ENCODE measurements around the gene PCLAF. TPM values are rescaled to one million over a fixed set of nuclear protein-coding genes. Genes with fewer than 3 reads are reported as not detected.

Gene PCLAF
- total and polyA plus RNA-seq, 2 of the 13 experiments (the other 11 are each of a cell fraction or from before 2014, with no cell fraction given): 98.6 to 98.9 TPM

DNA sequence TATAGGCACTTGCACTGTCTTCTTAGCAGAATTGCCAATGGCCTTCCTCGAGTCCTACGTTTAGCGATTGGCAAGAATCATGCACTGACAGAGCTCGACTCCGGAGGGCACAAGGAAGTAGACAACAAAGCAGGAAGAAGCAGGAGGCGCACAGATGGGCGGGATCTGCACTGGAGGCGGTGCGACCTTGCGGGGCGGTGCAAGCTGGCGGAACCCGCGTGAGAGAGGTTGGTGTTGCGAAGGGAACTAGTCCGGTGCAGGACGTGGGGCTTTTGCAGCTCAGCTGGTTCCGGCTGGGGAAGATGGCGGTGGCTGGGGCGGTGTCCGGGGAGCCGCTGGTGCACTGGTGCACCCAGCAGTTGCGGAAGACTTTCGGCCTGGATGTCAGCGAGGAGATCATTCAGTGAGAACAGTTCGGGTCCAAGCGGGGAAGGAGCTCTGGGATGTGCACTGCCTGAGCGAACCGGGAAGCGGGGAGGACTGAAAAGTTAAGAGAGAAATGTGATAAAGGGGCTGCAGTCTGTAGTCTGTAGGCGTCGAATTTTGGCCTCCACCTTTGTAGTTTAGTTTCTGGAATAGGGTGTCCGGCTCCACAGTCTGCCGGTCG lies 6.4 kb upstream of the PCLAF start, which contains the start of gene TRIP4 (continued):
- TF ChIP-seq ZNF574 (CRISPR knock-in tag; IDR thresholded peaks at IDR 0.05) (peak; percentile 98), ZNF563 (CRISPR knock-in tag; IDR thresholded peaks at IDR 0.05) (peak; percentile 73; the same call in 1 of the 2 replicates), ZNF296 (CRISPR knock-in tag; conservative IDR thresholded peaks at IDR 0.05) (peak; percentile 84; the same call in 1 of the 2 replicates), HMG20A (CRISPR knock-in tag; IDR thresholded peaks at IDR 0.05; ENCODE audit: borderline replicate concordance) (peak; percentile 66; the same call in 1 of the 2 replicates), NFRKB (IDR thresholded peaks at IDR 0.05) (peak; percentile 87), RARG (CRISPR knock-in tag; IDR thresholded peaks at IDR 0.05; ENCODE audit: low read depth) (no peak; the same call in 1 of the 2 replicates), YY1 (IDR thresholded peaks at IDR 0.05; ENCODE audit: insufficient read depth, insufficient replicate concordance, low read depth, low read length) (peak; percentile 96), KDM5A (IDR thresholded peaks at IDR 0.05; ENCODE audit: borderline replicate concordance, low read length) (peak; percentile 99), ZNF768 (CRISPR knock-in tag; IDR thresholded peaks at IDR 0.05) (peak; percentile 89), ZKSCAN5 (CRISPR knock-in tag; IDR thresholded peaks at IDR 0.05) (peak; percentile 68; the same call in 1 of the 2 replicates), ARNT2 (CRISPR knock-in tag; IDR thresholded peaks at IDR 0.05; ENCODE audit: low read depth) (peak; percentile 95), BHLHE40 (IDR thresholded peaks at IDR 0.05; ENCODE audit: low read length) (peak; percentile 52; the same call in 1 of the 2 replicates), ZNF619 (CRISPR knock-in tag; IDR thresholded peaks at IDR 0.05) (peak; percentile 99), ZNF792 (CRISPR knock-in tag; IDR thresholded peaks at IDR 0.05) (peak; percentile 98), MIER3 (CRISPR knock-in tag; IDR thresholded peaks at IDR 0.05; ENCODE audit: borderline replicate concordance) (peak; percentile 100), ZNF496 (CRISPR knock-in tag; IDR thresholded peaks at IDR 0.05; ENCODE audit: insufficient replicate concordance) (no peak), ZNF414 (CRISPR knock-in tag; IDR thresholded peaks at IDR 0.05) (peak; percentile 94)
- TF ChIP-seq, protein P1, sequence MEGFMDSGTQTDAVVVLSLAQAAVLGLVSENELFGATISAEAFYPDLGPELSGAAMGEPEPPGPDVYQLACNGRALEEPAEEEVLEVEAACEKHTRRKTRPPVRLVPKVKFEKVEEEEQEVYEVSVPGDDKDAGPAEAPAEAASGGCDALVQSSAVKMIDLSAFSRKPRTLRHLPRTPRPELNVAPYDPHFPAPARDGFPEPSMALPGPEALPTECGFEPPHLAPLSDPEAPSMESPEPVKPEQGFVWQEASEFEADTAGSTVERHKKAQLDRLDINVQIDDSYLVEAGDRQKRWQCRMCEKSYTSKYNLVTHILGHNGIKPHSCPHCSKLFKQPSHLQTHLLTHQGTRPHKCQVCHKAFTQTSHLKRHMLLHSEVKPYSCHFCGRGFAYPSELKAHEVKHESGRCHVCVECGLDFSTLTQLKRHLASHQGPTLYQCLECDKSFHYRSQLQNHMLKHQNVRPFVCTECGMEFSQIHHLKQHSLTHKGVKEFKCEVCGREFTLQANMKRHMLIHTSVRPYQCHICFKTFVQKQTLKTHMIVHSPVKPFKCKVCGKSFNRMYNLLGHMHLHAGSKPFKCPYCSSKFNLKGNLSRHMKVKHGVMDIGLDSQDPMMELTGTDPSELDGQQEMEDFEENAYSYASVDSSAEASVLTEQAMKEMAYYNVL (CRISPR knock-in tag; IDR thresholded peaks at IDR 0.05; ENCODE audit: borderline replicate concordance): peak; percentile 90
- TF ChIP-seq, protein P2, sequence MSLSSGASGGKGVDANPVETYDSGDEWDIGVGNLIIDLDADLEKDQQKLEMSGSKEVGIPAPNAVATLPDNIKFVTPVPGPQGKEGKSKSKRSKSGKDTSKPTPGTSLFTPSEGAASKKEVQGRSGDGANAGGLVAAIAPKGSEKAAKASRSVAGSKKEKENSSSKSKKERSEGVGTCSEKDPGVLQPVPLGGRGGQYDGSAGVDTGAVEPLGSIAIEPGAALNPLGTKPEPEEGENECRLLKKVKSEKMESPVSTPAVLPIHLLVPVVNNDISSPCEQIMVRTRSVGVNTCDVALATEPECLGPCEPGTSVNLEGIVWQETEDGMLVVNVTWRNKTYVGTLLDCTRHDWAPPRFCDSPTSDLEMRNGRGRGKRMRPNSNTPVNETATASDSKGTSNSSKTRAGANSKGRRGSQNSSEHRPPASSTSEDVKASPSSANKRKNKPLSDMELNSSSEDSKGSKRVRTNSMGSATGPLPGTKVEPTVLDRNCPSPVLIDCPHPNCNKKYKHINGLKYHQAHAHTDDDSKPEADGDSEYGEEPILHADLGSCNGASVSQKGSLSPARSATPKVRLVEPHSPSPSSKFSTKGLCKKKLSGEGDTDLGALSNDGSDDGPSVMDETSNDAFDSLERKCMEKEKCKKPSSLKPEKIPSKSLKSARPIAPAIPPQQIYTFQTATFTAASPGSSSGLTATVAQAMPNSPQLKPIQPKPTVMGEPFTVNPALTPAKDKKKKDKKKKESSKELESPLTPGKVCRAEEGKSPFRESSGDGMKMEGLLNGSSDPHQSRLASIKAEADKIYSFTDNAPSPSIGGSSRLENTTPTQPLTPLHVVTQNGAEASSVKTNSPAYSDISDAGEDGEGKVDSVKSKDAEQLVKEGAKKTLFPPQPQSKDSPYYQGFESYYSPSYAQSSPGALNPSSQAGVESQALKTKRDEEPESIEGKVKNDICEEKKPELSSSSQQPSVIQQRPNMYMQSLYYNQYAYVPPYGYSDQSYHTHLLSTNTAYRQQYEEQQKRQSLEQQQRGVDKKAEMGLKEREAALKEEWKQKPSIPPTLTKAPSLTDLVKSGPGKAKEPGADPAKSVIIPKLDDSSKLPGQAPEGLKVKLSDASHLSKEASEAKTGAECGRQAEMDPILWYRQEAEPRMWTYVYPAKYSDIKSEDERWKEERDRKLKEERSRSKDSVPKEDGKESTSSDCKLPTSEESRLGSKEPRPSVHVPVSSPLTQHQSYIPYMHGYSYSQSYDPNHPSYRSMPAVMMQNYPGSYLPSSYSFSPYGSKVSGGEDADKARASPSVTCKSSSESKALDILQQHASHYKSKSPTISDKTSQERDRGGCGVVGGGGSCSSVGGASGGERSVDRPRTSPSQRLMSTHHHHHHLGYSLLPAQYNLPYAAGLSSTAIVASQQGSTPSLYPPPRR (CRISPR knock-in tag; IDR thresholded peaks at IDR 0.05; ENCODE audit: borderline replicate concordance): peak; percentile 88

Data from HepG2 (cell line).